ENCODE measurements around the gene DOCK1. TPM values are rescaled to one million over a fixed set of nuclear protein-coding genes. Genes with fewer than 3 reads are reported as not detected.

DOCK1 gene
- total RNA-seq, 2 donors from 2014 or later = 34.3 to 44.1 TPM

DNA sequence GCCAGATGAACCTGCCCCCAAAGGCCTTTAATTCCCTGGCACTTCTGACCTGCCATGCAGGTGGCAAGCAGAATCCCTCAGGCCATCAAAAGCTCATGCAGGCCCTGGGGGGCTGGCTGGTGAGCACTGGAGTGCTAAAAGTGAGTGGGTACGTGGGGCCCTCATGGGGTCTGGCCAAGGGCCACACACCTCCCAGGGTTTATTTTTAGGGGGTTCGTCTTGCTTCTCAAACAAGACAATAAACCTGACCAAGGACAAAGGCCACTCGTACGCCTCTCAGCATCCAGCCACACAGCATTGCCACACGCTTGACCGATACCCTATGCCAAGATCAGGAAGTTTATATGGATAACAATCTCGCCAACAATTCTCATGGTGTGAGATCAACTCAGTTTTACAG, 33.1 kb upstream of the DOCK1 start:
- Histone ChIP-seq H3K27me3 (no peaks in the 10 kb centered on the region), H3K36me3 (replicated peaks in 1 of 2; ENCODE audit: insufficient read depth in 1 of 2, low read depth in 2 of 2) (no peaks in the 10 kb centered on the region), H3K4me1 (no peaks in the 10 kb centered on the region), H3K4me3 (no peak overlapping the region), H3K27ac (no peak overlapping the region), H3K9me3 (peaks cover 0 to 3% (median 0%) of the 10 kb centered on the region in 3 donors)
- DNase-seq = no peak
- TF ChIP-seq, protein P1, sequence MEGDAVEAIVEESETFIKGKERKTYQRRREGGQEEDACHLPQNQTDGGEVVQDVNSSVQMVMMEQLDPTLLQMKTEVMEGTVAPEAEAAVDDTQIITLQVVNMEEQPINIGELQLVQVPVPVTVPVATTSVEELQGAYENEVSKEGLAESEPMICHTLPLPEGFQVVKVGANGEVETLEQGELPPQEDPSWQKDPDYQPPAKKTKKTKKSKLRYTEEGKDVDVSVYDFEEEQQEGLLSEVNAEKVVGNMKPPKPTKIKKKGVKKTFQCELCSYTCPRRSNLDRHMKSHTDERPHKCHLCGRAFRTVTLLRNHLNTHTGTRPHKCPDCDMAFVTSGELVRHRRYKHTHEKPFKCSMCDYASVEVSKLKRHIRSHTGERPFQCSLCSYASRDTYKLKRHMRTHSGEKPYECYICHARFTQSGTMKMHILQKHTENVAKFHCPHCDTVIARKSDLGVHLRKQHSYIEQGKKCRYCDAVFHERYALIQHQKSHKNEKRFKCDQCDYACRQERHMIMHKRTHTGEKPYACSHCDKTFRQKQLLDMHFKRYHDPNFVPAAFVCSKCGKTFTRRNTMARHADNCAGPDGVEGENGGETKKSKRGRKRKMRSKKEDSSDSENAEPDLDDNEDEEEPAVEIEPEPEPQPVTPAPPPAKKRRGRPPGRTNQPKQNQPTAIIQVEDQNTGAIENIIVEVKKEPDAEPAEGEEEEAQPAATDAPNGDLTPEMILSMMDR (IDR thresholded peaks at IDR 0.05) = no peak
- no peak for TF ChIP-seq POLR2A (IDR thresholded peaks at IDR 0.05)
- ATAC-seq = no peak
- intact Hi-C loops (cut with DNase I) = no loop called here
- 88% methylated on average over 7 of the region's 7 CpGs; no CpG with 5 or more reads in 1 of the 2 donors for WGBS, 2 donors

DNA sequence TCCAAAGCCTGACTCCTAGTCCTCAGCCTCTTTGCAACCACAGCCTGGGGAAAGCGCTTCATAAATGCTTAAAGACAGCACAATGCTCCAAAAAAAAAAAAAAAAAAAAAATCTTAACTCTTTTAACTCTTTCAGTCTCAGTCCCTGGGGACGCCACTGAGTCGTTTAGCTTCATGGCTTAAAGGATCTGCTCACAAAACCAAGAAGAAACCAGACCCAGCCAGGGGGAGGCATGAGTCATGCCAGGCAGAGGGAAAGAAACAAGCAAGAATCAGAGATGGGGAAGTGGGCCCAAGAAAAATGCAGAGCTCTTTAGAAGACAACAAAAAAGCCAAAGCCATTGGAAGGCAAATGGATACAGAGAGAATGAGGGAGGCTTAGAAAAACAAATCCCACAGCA, 32.5 kb upstream of the DOCK1 start:
- TF ChIP-seq, protein P1 (IDR thresholded peaks at IDR 0.05) = no peak
- TF ChIP-seq POLR2A (IDR thresholded peaks at IDR 0.05) = no peak
- ATAC-seq = no peak

DNA sequence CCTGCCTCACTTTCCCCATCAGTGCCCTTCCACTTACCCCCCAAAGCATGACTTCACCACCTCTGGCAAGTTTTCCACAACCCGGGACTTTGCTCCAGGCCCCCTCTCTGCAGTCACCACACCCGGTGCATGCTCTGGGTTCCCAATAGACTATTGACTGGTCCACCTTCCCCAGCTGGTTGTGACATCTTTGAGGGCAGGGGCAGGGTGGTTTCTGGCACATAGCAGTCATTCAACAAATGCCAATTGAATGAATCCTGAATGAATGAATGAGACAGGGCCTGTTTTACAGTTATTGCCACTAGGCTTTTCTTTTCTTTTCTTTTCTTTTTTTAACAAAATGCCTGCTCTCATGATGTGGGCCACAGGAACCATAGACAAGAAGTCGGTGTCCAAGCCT, 28.8 kb upstream of the DOCK1 start:
- H3K4me3 ChIP-seq = no peak overlapping the region
- no peak for TF ChIP-seq POLR2A (IDR thresholded peaks at IDR 0.05)
- TF ChIP-seq, protein P1 (IDR thresholded peaks at IDR 0.05) = no peak
- ATAC-seq = no peak
- H3K36me3 ChIP-seq (replicated peaks in 1 of 2; ENCODE audit: insufficient read depth in 1 of 2, low read depth in 2 of 2) = no peaks in the 10 kb centered on the region
- peaks cover 0 to 3% (median 0%) of the 10 kb centered on the region in 3 donors for H3K9me3 ChIP-seq
- no peak overlapping the region for H3K27ac ChIP-seq
- H3K4me1 ChIP-seq = no peaks in the 10 kb centered on the region
- H3K27me3 ChIP-seq = no peaks in the 10 kb centered on the region
- intact Hi-C loops (cut with DNase I) = no loop called here
- no peak for DNase-seq
- WGBS, 2 donors = 69 to 78% methylated on average over 3 of the region's 3 CpGs

More for the DNA sequence above, 32.5 kb upstream of the DOCK1 start:
- H3K9me3 ChIP-seq = peaks cover 0 to 3% (median 0%) of the 10 kb centered on the region in 3 donors
- no peaks in the 10 kb centered on the region for H3K4me1 ChIP-seq
- H3K4me3 ChIP-seq = no peak overlapping the region
- WGBS, 2 donors = 75 to 78% methylated on average over 3 of the region's 3 CpGs
- H3K27me3 ChIP-seq = no peaks in the 10 kb centered on the region
- no peak for DNase-seq
- H3K27ac ChIP-seq = no peak overlapping the region
- intact Hi-C loops (cut with DNase I) = no loop called here
- H3K36me3 ChIP-seq (replicated peaks in 1 of 2; ENCODE audit: insufficient read depth in 1 of 2, low read depth in 2 of 2) = no peaks in the 10 kb centered on the region

DNA sequence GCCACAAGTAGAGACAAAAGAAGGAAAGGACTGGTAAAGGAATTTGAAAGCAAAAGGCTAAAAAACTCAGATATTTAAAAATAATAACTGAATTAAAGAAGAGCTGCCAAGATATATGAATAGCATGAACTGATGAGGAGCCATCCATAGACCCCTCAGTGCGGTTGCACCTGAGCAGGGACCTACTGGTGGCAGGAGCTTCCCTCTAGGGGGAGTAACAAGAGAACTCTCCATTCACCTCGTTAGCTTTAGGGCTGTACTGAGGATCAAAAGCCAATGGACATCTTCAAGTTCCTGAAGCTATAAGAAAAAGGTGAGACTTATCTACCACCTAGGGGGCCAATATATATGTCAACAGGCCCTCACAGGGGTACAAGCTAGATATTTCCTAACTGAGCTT, 27.8 kb upstream of the DOCK1 start:
- intact Hi-C loops (cut with DNase I) = no loop called here
- WGBS, 2 donors = 65 to 80% methylated on average over 2 of the region's 2 CpGs
- DNase-seq (no peak), ATAC-seq (no peak)
- Histone ChIP-seq H3K9me3 (peaks cover 0 to 3% (median 0%) of the 10 kb centered on the region in 3 donors), H3K4me3 (no peak overlapping the region), H3K36me3 (replicated peaks in 1 of 2; ENCODE audit: insufficient read depth in 1 of 2, low read depth in 2 of 2) (no peaks in the 10 kb centered on the region), H3K27ac (no peak overlapping the region), H3K4me1 (no peaks in the 10 kb centered on the region), H3K27me3 (no peaks in the 10 kb centered on the region)
- TF ChIP-seq POLR2A (IDR thresholded peaks at IDR 0.05) = no peak
- TF ChIP-seq, protein P1 (IDR thresholded peaks at IDR 0.05) = no peak

DNA sequence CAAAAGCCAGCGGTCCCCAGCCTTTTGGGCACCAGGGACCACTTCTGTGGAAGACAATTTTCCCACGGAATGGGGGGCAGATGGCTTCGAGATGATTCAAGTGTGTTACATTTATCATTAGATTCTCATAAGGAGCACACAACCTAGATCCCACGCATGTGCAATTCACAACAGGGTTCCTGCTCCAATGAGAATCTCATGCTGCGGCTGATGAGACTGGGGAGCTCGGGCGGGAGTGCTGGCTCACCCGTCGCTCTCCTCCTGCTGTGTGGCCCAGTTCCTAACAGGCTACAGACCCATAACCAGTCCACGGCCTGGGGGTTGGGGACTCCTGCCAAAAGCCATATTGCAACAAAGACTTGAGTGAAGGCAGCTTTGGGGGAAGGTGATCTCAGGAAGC, 26.6 kb upstream of the DOCK1 start:
- H3K27me3 ChIP-seq = no peaks in the 10 kb centered on the region
- no peaks in the 10 kb centered on the region for H3K36me3 ChIP-seq (replicated peaks in 1 of 2; ENCODE audit: insufficient read depth in 1 of 2, low read depth in 2 of 2)
- 83 to 100% methylated on average over 5 to 10 of the region's 10 CpGs for WGBS, 2 donors
- DNase-seq (no peak), ATAC-seq (no peak)
- no peak overlapping the region for H3K4me3 ChIP-seq
- peaks cover 0 to 3% (median 0%) of the 10 kb centered on the region in 3 donors for H3K9me3 ChIP-seq
- no peak overlapping the region for H3K27ac ChIP-seq
- TF ChIP-seq, protein P1 (IDR thresholded peaks at IDR 0.05) = no peak
- no peak for TF ChIP-seq POLR2A (IDR thresholded peaks at IDR 0.05)
- intact Hi-C loops (cut with DNase I) = no loop called here
- H3K4me1 ChIP-seq = no peaks in the 10 kb centered on the region
